Stimulated activated CD4-positive, alpha-beta T cell treated with anti-CD3 and anti-CD28 coated beads, Interleukin-4, amount 100 ng/mL, for 48 hours (primary cell): ENCODE measurements around the gene DAAM2.

ENCODE experiments used
- DNase-seq, 2 donors: peaks; one replicate each; pipeline ENCODE4 v3.0.0-alpha.2; 2020; ENCODE audit warnings: low read depth in 2 of 2

The DAAM2 gene

DNA sequence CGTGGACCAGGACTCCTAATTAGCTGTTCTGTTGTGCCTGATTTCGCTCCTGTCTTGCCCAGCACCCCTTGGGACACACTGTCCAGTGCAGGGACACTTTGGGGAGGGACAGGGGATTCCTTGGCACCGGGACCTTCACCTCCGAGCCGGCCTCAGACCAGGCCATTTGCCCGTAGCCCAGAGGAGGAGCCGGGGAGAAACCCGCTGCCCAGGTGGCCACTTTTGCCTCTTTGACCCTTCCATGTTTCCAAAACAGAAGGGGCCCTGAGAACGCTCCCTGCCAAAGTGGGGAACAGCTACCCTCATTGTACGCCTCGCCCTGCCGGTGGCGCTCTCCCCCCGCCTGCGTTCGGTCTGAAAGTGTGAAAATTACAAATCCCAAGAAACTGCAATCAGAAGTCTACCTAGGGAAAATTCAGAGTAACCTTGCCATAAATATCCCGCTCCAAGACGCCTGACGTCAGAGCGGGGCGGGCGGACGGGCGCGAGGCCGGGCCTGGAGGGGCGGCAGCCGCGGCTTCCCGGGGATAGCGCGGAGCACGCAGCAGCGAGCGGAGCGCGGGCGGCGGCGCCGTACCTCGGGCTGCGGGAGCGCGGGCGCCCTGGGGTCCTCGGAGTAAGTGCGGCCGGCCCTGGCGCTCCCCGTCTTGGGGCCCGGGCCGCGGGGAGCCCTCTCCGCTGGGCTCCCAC is at the start of gene DAAM2:
TSS of gene DAAM2 (plus strand) at position 527 of the 690 bp plus-strand sequence. CDS start 63,927 bp downstream, outside the sequence.
- no peak for DNase-seq

- DNase-seq, result no peak
Observed at GRCh38 chr6:39746795-39747194, 45.4 kb upstream of the DAAM2 start.

DNA sequence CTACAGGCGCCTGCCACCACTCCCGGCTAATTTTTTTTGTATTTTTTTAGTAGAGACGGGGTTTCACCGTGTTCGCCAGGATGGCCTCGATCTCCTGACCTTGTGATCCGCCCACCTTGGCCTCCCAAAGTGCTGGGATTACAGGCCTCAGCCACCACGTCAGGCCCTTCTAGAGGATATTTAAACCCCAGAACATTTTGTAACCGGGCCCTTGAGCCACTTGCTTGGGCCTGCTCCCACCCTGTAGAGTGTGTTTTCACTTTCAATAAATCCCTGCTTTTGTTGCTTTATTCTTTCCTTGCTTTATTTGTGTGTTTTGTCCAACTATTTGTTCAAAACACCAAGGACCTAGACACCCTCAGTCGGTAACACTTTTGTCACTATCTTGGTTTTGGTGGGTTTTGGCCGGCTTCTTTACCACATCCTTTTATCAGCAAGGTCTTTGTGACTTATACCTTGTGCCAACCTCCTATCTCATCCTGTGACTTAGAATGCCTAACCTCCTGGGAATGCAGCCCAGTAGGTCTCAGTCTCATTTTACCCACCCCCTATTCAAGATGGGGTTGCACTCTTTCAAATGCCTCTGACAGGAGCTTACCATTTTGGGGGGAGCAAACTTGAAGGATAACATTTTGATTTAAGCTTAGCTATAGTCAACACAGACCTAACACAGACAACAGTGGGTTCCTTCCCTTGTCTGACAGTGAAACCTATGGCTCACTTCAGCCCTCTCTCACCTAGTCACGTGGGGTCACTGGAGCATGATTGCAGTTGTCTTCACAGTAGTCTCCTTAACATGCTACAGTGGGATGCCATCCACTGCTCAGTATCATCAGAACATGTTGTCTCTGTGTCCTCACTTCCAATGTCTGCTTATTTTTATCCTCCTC is 39.1 kb upstream of the DAAM2 start:
- no peak for DNase-seq

- DNase-seq, result no peak
Observed at GRCh38 chr6:39753725-39754045, 38.5 kb upstream of the DAAM2 start.

DNA sequence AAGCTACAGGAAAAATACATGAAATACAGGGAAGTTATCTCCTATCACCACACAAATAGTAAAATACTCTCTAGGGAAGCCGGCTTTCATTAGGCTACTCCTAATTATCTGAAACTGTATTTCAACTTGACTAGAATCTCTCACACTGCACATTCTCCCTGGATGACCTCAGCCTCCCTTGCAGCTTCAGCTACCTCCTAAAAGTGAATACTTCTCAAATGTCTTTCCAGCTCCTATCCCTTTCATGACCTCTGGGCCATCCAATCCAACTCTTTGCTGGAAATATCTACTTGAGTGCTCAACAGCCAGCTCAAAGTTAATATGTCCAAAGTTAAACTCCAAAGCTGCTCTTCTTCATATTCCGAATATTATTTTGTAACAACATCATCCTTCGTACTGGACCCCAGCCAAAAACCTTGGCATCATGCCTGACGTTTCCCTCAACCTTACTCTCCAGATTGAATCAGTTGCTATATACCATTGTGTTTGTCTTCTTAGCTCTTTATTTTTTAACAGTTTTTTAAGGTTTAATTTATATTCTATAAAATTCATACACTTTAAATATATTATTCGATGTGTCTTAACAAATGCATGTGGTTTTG is 37.6 kb upstream of the DAAM2 start:
- no peak for DNase-seq

DNA sequence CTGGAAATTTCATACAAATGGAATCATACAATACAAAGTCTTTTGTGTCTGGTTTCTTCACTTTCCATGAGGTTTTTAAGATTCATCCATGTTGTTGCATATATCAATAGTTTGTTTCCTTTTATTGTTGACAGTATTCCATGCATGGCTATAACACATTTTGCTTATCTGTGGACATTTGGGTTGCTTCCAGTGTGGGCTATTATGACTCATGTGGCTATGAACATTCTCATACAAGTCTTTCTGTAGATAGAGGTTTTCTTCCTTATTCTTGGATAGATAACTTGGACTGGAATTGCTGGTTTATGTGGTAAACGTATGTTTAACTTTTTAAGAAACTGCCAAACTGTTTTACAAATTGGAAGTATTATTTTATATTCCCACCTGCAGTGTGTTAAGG is 36.9 kb upstream of the DAAM2 start:
- no peak for DNase-seq

DNA sequence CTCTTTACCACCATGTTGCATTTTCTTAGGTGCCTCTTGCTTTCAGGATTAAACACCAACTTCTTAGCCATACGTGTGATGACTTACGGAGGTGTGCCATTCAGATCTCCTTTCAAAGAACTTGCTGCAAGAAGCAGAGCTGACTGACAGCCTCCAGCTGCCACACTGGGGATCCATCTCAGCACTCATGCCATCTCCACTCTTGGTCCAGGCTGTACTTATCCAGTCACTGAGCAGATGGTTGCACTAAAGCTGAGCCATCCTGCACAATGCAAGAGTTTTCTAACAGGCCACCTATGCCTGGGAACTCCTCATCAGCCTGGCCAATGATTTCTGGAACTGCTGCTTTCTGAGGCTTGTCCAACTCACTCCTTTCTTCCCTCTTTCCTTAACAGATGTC is 35.6 kb upstream of the DAAM2 start:
- DNase-seq, result no peak

GRCh38 chr6:39758905-39759605 is 33.1 kb upstream of the DAAM2 start:
- DNase-seq, result no peak

GRCh38 chr6:39760226-39760952 is 31.8 kb upstream of the DAAM2 start:
- DNase-seq, result no peak

DNA sequence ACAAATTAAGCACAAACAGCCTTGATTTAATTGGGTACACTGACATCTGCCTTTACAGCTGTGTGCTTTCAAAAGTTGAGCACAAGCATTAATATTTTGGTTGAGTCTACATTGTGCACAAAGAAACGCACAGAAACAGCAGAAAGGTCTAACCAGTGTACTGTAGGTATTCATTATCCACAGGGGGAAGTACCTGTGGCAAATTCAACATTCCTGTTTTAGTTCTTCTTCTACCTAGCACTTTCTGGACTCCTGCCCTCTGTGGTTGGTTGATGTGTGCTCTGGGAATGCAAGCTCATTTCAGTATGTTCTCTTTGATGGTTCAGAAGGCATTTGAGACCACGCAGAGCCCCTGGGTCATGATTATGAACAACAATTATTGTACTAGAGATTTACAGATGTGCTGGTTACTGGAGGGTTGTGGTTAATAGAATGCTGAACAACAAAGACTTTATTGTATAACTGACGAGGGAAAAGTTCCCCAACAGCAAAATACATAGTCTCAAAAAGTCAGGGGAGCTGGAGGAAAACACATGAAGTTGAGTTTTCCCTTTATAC is 26.6 kb upstream of the DAAM2 start:
- DNase-seq, result no peak

- no peak for DNase-seq
Observed at GRCh38 chr6:39769012-39769411, 23.2 kb upstream of the DAAM2 start.

DNA sequence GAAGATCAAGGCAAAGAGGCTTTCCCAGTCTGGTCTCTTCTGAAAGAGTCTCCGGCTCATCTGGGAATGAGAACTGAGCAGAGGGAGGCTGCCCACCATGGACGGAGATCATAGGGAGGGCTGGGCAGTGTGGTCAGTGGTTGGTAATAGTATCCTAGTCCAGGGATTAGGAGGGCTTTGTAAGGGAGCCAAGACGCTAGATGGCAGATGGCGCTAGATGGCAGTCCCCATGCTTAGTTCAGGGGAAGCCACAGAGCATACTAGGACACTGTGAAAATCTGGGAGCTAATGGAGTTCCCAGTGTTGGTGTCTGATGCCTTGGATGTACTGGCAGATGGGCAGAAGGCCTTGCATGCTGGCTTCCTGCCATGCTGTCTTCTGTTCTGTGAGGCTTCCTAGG is 21.7 kb upstream of the DAAM2 start:
- DNase-seq, result no peak

DNA sequence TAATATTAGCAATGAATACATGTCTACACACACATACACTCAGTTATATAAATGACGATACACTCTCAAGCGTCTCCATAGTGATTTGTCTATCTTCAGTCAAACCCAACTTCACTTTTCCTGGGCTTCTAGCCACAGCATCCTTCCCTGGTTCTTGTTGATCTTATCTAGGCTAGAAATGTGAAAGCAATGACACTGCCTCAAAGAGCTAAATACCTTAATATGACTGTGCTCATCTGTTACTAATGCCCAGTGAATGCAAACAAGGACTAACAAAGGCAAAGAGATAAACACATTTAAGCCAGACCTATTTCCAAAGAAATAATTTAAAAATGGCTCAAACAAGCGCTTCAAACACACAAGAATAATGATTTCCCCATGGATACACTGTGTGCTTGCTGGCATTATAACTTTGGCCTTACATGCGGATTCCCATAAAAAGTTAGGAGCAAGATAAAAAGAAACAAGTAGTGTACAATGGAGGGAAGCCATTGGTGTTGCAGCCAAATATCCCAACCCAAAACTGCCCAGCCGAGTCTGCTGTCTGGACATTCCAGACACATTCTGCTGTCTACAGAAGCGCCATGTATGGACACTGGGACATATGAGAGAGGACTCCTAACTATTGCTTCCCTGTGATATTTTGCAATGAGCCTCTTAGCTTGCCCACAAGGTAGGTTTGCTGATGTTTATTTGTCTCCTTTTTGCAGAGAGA is 19.5 kb upstream of the DAAM2 start:
- DNase-seq, result no peak

DNA sequence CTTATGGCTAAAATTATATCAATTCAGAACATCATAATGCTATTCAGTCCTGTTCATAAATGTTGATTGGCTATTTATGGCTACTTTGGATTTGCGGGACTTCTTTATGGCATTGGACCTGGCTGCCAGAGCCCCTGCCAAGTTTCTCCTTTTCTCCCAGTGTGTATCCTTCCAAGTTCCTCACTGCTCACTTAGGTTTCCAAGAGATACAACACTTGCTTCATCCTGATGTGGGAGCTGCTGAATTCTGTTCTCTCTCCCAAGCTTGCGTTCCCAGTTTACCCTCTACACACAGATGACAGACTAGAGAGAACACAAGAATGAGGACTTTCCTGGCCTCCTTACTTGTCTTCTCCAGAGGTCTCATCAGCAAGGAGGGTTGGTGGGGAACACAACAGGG is 18.4 kb upstream of the DAAM2 start:
- DNase-seq, result no peak

DNA sequence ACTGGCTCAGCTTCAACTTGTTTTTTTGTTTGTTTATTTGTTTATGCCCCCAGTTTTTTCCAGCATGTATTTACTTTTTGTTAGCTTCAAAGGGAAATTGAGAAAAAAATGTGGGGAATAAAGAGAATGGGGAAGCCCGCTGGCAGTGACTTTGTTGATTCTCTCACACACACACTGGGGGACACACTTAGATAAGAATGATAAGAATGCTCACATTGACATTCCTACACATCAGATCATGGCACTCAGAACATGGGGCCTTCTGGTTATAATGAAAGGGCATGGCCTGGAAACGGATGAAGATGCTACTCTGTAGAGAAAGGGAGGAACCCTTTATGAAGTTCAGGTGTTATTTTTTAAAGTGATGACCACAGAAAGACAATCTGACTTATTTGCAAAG is 15.6 kb upstream of the DAAM2 start:
- DNase-seq, result no peak

GRCh38 chr6:39777218-39777617 is 15.0 kb upstream of the DAAM2 start:
- no peak for DNase-seq

DNA sequence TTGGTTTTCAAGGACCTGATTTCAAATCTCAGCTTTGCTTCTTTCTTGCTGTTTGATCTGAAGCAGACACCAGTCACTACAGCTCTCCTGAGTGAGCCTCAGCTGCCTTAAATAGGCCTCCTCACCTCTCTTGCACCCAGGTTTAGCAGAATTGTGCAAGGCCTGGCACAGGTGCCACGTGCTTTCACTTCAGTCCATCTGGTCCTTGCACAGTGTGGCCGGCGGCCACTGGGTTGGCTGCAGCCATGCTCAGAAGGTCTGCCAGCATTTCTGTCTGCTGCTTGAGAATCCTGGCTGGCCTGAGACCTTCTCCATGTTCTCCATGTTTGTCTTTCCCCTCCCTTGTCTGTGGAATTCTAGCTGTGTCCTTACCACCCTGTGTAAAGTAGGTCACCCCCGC is 14.5 kb upstream of the DAAM2 start:
- DNase-seq, result no peak

- no peak for DNase-seq
Observed at GRCh38 chr6:39778581-39779255, 13.5 kb upstream of the DAAM2 start.

DNA sequence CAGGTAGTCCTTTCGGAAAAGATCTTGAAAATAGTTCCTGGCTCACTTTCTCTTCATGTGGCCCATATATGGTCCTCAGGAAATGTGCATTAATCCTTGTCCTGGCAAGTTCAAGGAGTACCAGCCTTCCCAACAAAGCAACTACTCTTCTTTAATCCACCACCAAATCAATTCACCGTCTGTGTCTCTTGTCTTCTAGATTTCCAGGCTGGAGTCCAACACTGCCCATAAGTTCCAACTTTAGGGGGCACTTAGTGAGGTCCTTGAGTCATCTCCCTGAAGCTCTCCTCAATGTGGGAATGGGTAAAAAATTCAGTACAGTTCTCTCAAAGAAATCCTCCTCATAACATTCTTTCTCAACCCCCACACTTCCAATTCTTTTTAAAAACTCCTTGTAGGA is 6.9 kb upstream of the DAAM2 start:
- DNase-seq, result no peak

DNA sequence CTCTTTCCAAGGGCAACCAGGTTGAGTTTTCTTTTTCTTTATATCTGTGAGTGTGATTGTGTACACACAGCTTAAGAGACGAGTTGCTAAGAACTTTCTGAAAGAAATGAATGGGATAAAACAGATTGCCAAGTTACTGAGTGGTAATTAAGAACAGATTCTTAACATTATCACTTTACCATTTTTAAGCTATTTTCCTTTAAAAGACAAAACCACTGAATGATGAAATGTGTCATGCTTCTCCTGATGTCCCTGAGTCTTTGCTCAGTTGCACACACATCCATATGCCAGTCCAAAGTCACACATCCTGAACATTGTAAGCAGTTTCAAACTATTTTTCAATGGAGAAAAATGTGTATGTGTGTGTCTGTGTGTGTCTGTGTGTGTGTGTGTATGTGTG is 5.5 kb upstream of the DAAM2 start:
- DNase-seq, result no peak
